Raji (cell line): ENCODE data around the gene GNG4.

Source experiments
- POLR2A ChIP-seq: IDR thresholded peaks from 2 replicates; pipeline ENCODE4 v1.6.1; 2011; ENCODE audit warnings: low read depth, low read length, control low read depth; ENCODE audit not compliant: insufficient read depth

GNG4 gene

GRCh38 chr1:235637756-235638534, 11.6 kb downstream of the GNG4 start:
- TF ChIP-seq POLR2A, result no peak

- no peak for TF ChIP-seq POLR2A
These were observed 13.5 kb downstream of the GNG4 start for GRCh38 chr1:235635938-235636662.

- TF ChIP-seq POLR2A, result no peak
These were observed 16.8 kb downstream of the GNG4 start for GRCh38 chr1:235632506-235633401.

GRCh38 chr1:235631816-235632215, 17.8 kb downstream of the GNG4 start:
- TF ChIP-seq POLR2A, result no peak

- no peak for TF ChIP-seq POLR2A
These were observed 21.1 kb downstream of the GNG4 start for GRCh38 chr1:235628316-235629005.

GRCh38 chr1:235625831-235626230, 23.8 kb downstream of the GNG4 start:
- TF ChIP-seq POLR2A, result no peak

GRCh38 chr1:235625340-235625739, 24.2 kb downstream of the GNG4 start:
- TF ChIP-seq POLR2A, result no peak

- no peak for TF ChIP-seq POLR2A
These were observed 24.8 kb downstream of the GNG4 start for GRCh38 chr1:235624721-235625333.

GRCh38 chr1:235622936-235623779, 26.4 kb downstream of the GNG4 start:
- no peak for TF ChIP-seq POLR2A

- TF ChIP-seq POLR2A, result no peak
These were observed 31.8 kb downstream of the GNG4 start for GRCh38 chr1:235617808-235618207.

- no peak for TF ChIP-seq POLR2A
These were observed 32.4 kb downstream of the GNG4 start for GRCh38 chr1:235617140-235617539.

- TF ChIP-seq POLR2A, result no peak
These were observed 35.1 kb downstream of the GNG4 start for GRCh38 chr1:235614442-235614954.

- no peak for TF ChIP-seq POLR2A
These were observed 36.0 kb downstream of the GNG4 start for GRCh38 chr1:235613602-235614001.

GRCh38 chr1:235612761-235613160, 36.8 kb downstream of the GNG4 start:
- TF ChIP-seq POLR2A, result no peak

- TF ChIP-seq POLR2A, result no peak
These were observed 39.4 kb downstream of the GNG4 start for GRCh38 chr1:235610157-235610556.
